BLaER1 treated with 17β-estradiol and CSF1 and Interleukin-3, amounts not matched to agents 10 nM and 100 nM (cell line): ENCODE data around the gene AMN.

Source experiments
- H3K27ac ChIP-seq, 11 experiments: shearing (Covaris generic); formaldehyde crosslinking; 2 replicates each; pipeline ENCODE4 v1.8.1; 2022
- H3K27me3 ChIP-seq, 11 experiments: shearing (Covaris generic); formaldehyde crosslinking; 2 replicates each; pipeline ENCODE4 v1.8.1; 2022
- H3K36me3 ChIP-seq, 11 experiments: shearing (Covaris generic); formaldehyde crosslinking; 2 replicates each; pipeline ENCODE4 v1.8.1; 2022
- H3K4me1 ChIP-seq, 10 experiments: shearing (Covaris generic); formaldehyde crosslinking; 2 replicates each; pipeline ENCODE4 v1.8.1; 2022
- H3K4me2 ChIP-seq, 11 experiments: shearing (Covaris generic); formaldehyde crosslinking; 2 replicates each; pipeline ENCODE4 v1.8.1; 2022
- H3K4me3 ChIP-seq, 10 experiments: shearing (Covaris generic); formaldehyde crosslinking; 2 replicates each; pipeline ENCODE4 v1.8.1; 2022
- H3K9ac ChIP-seq, 11 experiments: shearing (Covaris generic); formaldehyde crosslinking; 2 replicates each; pipeline ENCODE4 v1.8.1; 2022
- H3K9me3 ChIP-seq, 11 experiments: shearing (Covaris generic); formaldehyde crosslinking; replicated peaks in 1 of 11; 2 replicates each; pipeline ENCODE4 v1.8.1; 2022
- H4K20me1 ChIP-seq, 11 experiments: shearing (Covaris generic); formaldehyde crosslinking; 2 replicates each; pipeline ENCODE4 v1.8.1; 2022
- Cebpa-rat ChIP-seq, 11 experiments: shearing (Covaris generic); IDR thresholded peaks; 2 replicates each; pipeline ENCODE4 v1.8.1; 2022

Gene AMN

DNA sequence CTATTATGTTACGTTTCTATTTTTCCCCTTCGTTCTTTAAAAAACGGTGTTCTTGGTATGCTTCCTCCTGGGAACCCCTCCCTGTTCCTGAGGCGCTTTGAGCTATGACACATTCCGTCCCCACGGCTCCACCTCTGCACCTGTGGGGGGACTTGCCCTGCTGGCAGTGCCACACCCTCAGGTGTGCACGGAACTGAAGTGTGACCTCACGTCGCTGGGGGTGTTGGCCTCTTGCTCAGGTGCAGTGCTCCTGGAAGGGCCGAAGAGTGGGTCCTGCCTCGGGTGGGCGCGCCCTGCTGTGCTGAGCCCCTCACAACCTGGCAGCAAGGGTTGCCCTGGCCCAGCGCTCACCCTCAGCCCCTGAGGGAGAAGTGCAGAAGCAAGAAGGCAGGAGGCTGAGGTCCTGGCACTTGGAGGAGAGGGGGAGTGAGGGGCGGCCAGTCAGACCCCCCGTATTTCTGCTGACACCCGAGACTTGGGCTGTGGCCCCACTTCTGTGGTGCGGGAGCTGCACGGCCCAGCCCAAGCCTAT is 4.9 kb downstream of the AMN start:
- Histone ChIP-seq H4K20me1 (peaks cover 0 to 45% (median 15%) of the 10 kb centered on the region in 11 experiments; a peak in 11 of 22 replicates), H3K4me3 (peak overlapping the region in 8 of 10 experiments; percentile 52 to 77 (median 69); a peak in 15 of 20 replicates), H3K27ac (peak overlapping the region in 10 of 11 experiments; percentile 56 to 85 (median 82); a peak in 19 of 22 replicates), H3K9ac (peak overlapping the region; percentile 72 to 88 (median 81); a peak in 20 of 22 replicates), H3K36me3 (no peaks in the 10 kb centered on the region; a peak in 3 of 22 replicates), H3K27me3 (peaks cover 42 to 65% (median 52%) of the 10 kb centered on the region in 11 experiments), H3K4me2 (peak overlapping the region; percentile 96 to 99 (median 98)), H3K9me3 (peaks cover 0 to 10% (median 0%) of the 10 kb centered on the region in 11 experiments; a peak in 11 of 22 replicates), H3K4me1 (peaks cover 25 to 52% (median 40%) of the 10 kb centered on the region in 10 experiments)
- no peak for TF ChIP-seq Cebpa-rat (IDR thresholded peaks at IDR 0.05)

DNA sequence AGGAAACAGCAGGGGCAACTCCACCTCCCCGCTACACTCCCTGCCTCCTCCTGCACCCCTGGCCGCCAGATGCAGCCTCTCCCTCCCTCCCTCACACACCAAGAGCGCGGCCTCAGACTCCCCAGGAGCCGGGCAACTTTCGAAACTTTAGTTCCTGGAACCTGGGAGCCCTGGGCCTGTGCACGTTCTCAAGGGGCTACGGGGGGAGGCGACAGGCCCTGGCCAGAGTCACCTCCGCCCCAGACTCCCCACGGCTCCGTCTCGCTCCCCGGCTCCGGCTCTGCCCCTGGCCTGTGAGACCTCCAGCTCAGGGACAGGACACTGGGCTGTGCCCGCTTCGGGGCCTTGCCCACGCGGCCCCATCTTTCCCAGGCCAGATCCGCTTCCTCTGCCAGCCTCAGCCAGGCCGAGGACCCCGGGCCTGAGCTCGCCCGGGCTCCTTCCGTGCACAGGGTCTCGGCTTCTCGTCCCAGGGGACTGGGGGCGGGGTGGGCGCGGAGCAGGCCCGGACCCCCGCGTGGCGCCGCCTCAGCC is 5.5 kb downstream of the AMN start:
- peaks cover 0 to 45% (median 15%) of the 10 kb centered on the region in 11 experiments; a peak in 11 of 22 replicates for H4K20me1 ChIP-seq
- peak overlapping the region; percentile 52 to 77 (median 68) for H3K4me3 ChIP-seq
- H3K27me3 ChIP-seq, result peaks cover 37 to 60% (median 46%) of the 10 kb centered on the region in 11 experiments
- H3K27ac ChIP-seq, result peak overlapping the region; percentile 34 to 85 (median 81); a peak in 21 of 22 replicates
- peaks cover 25 to 53% (median 41%) of the 10 kb centered on the region in 10 experiments for H3K4me1 ChIP-seq
- peak overlapping the region; percentile 96 to 99 (median 98) for H3K4me2 ChIP-seq
- H3K9ac ChIP-seq, result peak overlapping the region; percentile 72 to 88 (median 81)
- peaks cover 0 to 5% (median 0%) of the 10 kb centered on the region in 11 experiments; a peak in 8 of 22 replicates for H3K9me3 ChIP-seq
- H3K36me3 ChIP-seq, result peaks cover 0 to under 1% (median 0%) of the 10 kb centered on the region in 11 experiments; a peak in 3 of 22 replicates
- no peak for TF ChIP-seq Cebpa-rat (IDR thresholded peaks at IDR 0.05)

DNA sequence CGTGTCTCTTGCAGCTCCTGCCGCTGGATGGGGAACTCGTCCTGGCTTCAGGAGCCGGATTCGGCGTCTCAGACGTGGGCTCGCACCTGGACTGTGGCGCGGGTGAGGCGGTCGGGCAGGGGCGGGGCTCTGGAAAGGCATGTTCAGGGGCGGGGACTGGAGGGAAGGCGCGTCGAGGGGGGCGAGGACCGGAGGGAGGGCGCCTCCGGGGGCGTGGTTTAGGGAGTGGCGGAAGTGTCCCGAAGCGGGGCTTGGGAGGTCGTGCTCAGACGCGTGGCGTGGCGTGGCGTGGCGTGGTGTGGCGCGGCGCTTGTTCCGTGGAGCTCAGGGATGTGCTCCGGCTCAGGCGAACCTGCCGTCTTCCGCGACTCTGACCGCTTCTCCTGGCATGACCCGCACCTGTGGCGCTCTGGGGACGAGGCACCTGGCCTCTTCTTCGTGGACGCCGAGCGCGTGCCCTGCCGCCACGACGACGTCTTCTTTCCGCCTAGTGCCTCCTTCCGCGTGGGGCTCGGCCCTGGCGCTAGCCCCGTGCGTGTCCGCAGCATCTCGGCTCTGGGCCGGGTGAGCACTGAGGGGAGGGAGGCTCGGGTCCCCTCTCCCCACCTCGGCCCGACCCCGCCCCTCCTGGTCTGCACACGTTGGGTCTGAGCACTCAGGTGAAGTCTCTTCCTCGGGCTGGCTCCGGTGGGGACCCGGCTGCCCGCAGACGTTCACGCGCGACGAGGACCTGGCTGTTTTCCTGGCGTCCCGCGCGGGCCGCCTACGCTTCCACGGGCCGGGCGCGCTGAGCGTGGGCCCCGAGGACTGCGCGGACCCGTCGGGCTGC is 6.2 kb downstream of the AMN start:
- Histone ChIP-seq H4K20me1 (peaks cover 0 to 40% (median 15%) of the 10 kb centered on the region in 11 experiments; a peak in 11 of 22 replicates), H3K27ac (peak overlapping the region; percentile 34 to 85 (median 81); a peak in 21 of 22 replicates), H3K4me1 (peaks cover 25 to 60% (median 46%) of the 10 kb centered on the region in 10 experiments), H3K27me3 (peaks cover 30 to 53% (median 40%) of the 10 kb centered on the region in 11 experiments), H3K4me2 (peak overlapping the region; percentile 96 to 99 (median 98)), H3K9ac (peak overlapping the region; percentile 72 to 88 (median 81)), H3K36me3 (peaks cover 0 to 7% (median 0%) of the 10 kb centered on the region in 11 experiments; a peak in 4 of 22 replicates), H3K9me3 (no peaks in the 10 kb centered on the region), H3K4me3 (peak overlapping the region; percentile 52 to 77 (median 68))
- no peak for TF ChIP-seq Cebpa-rat (IDR thresholded peaks at IDR 0.05)

DNA sequence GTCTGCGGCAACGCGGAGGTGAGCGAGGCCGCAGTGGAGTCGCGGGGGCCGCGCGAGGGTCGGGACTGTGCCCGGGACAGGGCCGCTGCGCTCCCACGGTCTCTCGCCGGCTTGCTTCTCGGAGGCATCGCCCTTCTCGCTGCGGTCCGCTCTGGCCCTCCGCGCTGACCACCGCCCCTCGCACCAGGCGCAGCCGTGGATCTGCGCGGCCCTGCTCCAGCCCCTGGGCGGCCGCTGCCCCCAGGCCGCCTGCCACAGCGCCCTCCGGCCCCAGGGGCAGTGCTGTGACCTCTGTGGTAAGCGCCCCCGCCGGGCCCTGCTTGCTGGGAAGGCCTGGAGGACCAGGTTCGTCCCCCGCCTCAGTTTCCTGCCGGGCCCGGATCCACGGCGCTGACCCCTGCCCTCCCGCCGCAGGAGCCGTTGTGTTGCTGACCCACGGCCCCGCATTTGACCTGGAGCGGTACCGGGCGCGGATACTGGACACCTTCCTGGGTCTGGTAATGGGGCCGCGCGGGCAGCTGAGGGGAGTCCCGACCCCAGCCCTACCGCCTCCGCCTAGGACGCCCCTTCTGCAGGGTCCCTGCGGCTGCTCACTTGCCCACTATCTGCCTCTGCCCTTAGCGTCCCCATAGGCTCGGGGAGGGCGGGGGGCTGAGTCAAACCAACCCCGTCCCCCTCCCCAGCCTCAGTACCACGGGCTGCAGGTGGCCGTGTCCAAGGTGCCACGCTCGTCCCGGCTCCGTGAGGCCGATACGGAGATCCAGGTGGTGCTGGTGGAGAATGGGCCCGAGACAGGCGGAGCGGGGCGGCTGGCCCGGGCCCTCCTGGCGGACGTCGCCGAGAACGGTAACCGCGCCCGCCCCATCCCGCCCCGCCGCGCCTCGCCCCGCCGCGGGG is 7.0 kb downstream of the AMN start:
- Histone ChIP-seq H3K9me3 (no peaks in the 10 kb centered on the region), H3K4me2 (peak overlapping the region; percentile 96 to 99 (median 98)), H3K4me1 (peaks cover 25 to 61% (median 48%) of the 10 kb centered on the region in 10 experiments), H3K4me3 (peak overlapping the region; percentile 52 to 77 (median 68)), H3K36me3 (peaks cover 0 to 12% (median 0%) of the 10 kb centered on the region in 11 experiments; a peak in 4 of 22 replicates), H3K9ac (peak overlapping the region in 7 of 11 experiments; percentile 79 to 88 (median 82); a peak in 14 of 22 replicates), H3K27me3 (peaks cover 22 to 44% (median 31%) of the 10 kb centered on the region in 11 experiments), H3K27ac (peak overlapping the region in 3 of 11 experiments; percentile 81 to 82 (median 82); a peak in 4 of 22 replicates), H4K20me1 (peaks cover 0 to 35% (median 15%) of the 10 kb centered on the region in 11 experiments; a peak in 11 of 22 replicates)
- no peak for TF ChIP-seq Cebpa-rat (IDR thresholded peaks at IDR 0.05)

DNA sequence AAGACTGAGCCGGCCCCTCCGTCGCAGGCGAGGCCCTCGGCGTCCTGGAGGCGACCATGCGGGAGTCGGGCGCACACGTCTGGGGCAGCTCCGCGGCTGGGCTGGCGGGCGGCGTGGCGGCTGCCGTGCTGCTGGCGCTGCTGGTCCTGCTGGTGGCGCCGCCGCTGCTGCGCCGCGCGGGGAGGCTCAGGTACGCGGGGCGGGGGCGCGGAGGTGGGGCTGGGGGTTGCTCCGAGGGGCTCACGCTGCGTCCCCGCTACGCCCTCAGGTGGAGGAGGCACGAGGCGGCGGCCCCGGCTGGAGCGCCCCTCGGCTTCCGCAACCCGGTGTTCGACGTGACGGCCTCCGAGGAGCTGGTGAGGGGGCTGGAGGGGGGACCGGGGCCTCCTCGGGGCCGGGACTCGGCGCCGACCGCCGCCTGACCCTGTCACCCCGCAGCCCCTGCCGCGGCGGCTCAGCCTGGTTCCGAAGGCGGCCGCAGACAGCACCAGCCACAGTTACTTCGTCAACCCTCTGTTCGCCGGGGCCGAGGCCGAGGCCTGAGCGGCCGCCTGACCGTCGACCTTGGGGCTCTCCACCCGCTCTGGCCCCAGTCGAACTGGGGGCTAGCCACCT is 7.8 kb downstream of the AMN start:
- Histone ChIP-seq H3K27ac (no peak overlapping the region), H3K9me3 (no peaks in the 10 kb centered on the region), H3K4me2 (peak overlapping the region; percentile 96 to 99 (median 98); a peak in 21 of 22 replicates), H3K9ac (peak overlapping the region in 5 of 11 experiments; percentile 81 to 88 (median 84); a peak in 7 of 22 replicates), H3K36me3 (peaks cover 0 to 12% (median 0%) of the 10 kb centered on the region in 11 experiments; a peak in 4 of 22 replicates), H3K4me3 (peak overlapping the region in 8 of 10 experiments; percentile 60 to 77 (median 69); a peak in 13 of 20 replicates), H4K20me1 (peaks cover 0 to 33% (median 15%) of the 10 kb centered on the region in 11 experiments; a peak in 11 of 22 replicates), H3K4me1 (peaks cover 25 to 61% (median 49%) of the 10 kb centered on the region in 10 experiments), H3K27me3 (peaks cover 19 to 37% (median 24%) of the 10 kb centered on the region in 11 experiments)
- no peak for TF ChIP-seq Cebpa-rat (IDR thresholded peaks at IDR 0.05)

DNA sequence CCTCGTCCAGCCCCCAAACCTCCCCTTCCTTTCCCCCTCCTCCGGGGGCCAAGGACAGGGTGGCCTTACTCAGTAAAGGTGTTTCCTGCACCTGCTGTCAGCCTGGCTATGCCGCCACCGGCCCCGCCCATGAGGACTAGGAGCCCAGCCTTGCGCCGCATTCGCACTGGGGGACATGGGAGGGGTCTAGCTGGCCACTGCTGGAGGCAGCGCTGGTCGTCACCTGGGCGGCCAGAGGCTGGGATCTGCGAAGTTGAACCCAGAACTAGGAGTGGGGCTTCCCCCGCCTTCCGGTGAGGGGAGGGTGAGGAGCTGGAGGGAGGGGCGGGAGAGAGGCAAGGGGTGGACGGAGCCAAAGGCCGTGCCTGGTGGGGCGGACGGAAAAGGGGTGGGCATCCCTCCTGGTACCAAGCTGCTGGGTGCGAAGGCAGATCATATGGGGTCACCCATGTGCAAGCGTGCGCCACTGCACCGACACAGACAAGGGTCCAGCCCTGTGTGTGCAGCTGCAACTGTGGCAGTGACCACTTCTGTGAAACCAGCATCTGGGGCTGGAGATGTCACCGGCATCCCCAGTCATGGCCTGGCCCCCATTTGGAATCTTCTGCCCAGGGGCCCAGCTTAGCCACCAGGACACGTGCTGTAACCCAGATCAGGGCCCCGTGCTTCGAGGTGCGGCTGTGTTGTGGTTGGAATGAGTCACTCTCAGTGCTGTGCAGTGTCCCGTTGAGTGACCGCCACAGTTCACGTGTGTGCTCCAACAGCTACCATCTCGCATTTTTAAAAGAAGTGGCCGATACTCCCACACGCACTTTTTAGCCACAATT is 8.5 kb downstream of the AMN start:
- no peak overlapping the region for H3K27ac ChIP-seq
- H3K9me3 ChIP-seq, result no peaks in the 10 kb centered on the region
- peaks cover 0 to 33% (median 15%) of the 10 kb centered on the region in 11 experiments; a peak in 11 of 22 replicates for H4K20me1 ChIP-seq
- H3K4me3 ChIP-seq, result no peak overlapping the region
- H3K4me1 ChIP-seq, result peaks cover 25 to 63% (median 50%) of the 10 kb centered on the region in 10 experiments
- no peak overlapping the region for H3K9ac ChIP-seq
- H3K27me3 ChIP-seq, result peaks cover 19 to 36% (median 23%) of the 10 kb centered on the region in 11 experiments
- peaks cover 0 to 12% (median 0%) of the 10 kb centered on the region in 11 experiments; a peak in 4 of 22 replicates for H3K36me3 ChIP-seq
- TF ChIP-seq Cebpa-rat (IDR thresholded peaks at IDR 0.05), result no peak
- peak overlapping the region in 7 of 11 experiments; percentile 96 to 99 (median 98); a peak in 11 of 22 replicates for H3K4me2 ChIP-seq
